ENCODE data around the gene DCLK1. TPM values are rescaled to one million over a fixed set of nuclear protein-coding genes. Genes with fewer than 3 reads are reported as not detected.

The DCLK1 gene
- total and polyA plus RNA-seq, 8 donors = 0.67 to 10.1 (median 1.7) TPM

DNA sequence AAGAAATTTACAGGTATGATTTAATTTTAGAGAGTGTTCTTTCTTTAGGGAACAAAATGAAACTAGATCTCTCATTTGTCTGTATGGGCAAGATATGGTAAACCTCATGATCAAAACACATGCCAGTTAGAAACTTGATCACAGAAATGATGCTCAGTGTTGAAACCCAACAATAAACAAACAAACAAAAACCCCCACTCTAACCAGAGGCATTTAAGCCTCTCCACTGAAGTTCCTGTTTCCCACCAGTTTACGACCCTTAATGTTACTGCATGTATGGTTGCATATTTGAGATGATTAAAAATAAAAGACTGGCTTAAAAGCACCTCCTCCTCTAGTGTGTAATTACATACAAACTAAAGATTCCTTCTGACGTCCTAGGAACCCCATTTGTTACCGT lies 361.4 kb downstream of the DCLK1 start:
- intact Hi-C loops (cut with DNase I) = no loop called here
- H3K27me3 ChIP-seq = no peaks in the 10 kb centered on the region
- DNase-seq (no peak), FAIRE-seq (no peak), ATAC-seq (no peak)
- H3K4me1 ChIP-seq = no peaks in the 10 kb centered on the region
- TF ChIP-seq, protein P1, sequence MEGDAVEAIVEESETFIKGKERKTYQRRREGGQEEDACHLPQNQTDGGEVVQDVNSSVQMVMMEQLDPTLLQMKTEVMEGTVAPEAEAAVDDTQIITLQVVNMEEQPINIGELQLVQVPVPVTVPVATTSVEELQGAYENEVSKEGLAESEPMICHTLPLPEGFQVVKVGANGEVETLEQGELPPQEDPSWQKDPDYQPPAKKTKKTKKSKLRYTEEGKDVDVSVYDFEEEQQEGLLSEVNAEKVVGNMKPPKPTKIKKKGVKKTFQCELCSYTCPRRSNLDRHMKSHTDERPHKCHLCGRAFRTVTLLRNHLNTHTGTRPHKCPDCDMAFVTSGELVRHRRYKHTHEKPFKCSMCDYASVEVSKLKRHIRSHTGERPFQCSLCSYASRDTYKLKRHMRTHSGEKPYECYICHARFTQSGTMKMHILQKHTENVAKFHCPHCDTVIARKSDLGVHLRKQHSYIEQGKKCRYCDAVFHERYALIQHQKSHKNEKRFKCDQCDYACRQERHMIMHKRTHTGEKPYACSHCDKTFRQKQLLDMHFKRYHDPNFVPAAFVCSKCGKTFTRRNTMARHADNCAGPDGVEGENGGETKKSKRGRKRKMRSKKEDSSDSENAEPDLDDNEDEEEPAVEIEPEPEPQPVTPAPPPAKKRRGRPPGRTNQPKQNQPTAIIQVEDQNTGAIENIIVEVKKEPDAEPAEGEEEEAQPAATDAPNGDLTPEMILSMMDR (IDR thresholded peaks at IDR 0.05) = no peak
- no peak overlapping the region for H3K4me3 ChIP-seq
- H3K36me3 ChIP-seq = no peaks in the 10 kb centered on the region
- H3K27ac ChIP-seq = no peak overlapping the region
- WGBS, 2 donors = 37 to 39% methylated on average over 3 of the region's 3 CpGs
- H3K9me3 ChIP-seq = no peaks in the 10 kb centered on the region

DNA sequence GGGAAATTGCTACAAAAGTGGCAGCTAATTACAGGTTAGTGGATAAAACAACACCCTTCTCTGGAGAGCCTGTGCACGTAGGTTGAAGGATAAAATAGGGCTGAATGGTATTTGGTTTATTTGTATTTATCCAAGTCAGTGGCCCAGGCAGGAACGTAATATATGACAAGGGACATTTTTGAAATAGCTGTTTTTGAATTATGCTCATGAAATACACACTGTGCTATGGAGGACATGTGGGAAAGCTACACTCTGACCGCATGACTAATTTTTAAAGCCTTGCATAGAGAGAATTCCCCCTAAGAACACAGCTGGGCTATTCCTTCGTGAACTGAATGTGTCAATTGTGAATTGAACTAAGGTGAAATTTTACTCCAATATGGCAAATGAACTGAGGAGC lies 362.6 kb downstream of the DCLK1 start:
- H3K27me3 ChIP-seq = no peaks in the 10 kb centered on the region
- WGBS, 2 donors = 61 to 65% methylated on average over 4 of the region's 4 CpGs
- no peak overlapping the region for H3K27ac ChIP-seq
- intact Hi-C loops (cut with DNase I) = no loop called here
- DNase-seq (no peak), ATAC-seq (no peak), FAIRE-seq (no peak)
- TF ChIP-seq, protein P1 (IDR thresholded peaks at IDR 0.05) = no peak
- no peak overlapping the region for H3K4me3 ChIP-seq
- no peaks in the 10 kb centered on the region for H3K4me1 ChIP-seq
- no peaks in the 10 kb centered on the region for H3K36me3 ChIP-seq
- H3K9me3 ChIP-seq = no peaks in the 10 kb centered on the region

DNA sequence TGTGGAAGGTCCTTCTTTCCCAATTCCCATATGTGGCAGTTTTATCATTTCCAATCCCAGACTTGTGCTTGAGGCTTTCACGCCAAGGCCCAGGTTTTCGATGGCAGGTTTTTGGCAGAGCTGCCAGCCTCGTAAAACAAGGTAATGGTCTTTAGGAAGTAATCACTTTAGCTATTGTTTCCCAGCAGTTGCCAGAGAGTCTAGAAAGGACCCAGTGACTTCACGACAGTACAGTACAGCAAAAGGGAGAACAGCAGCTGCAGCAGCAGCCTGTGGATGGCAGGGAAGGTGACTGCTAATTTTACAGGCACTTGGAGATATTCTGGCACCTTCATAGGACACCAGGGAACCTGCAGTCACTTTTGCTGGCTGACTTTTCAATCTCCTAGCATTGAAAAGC lies 363.1 kb downstream of the DCLK1 start:
- 56 to 59% methylated on average over 4 of the region's 4 CpGs for WGBS, 2 donors

DNA sequence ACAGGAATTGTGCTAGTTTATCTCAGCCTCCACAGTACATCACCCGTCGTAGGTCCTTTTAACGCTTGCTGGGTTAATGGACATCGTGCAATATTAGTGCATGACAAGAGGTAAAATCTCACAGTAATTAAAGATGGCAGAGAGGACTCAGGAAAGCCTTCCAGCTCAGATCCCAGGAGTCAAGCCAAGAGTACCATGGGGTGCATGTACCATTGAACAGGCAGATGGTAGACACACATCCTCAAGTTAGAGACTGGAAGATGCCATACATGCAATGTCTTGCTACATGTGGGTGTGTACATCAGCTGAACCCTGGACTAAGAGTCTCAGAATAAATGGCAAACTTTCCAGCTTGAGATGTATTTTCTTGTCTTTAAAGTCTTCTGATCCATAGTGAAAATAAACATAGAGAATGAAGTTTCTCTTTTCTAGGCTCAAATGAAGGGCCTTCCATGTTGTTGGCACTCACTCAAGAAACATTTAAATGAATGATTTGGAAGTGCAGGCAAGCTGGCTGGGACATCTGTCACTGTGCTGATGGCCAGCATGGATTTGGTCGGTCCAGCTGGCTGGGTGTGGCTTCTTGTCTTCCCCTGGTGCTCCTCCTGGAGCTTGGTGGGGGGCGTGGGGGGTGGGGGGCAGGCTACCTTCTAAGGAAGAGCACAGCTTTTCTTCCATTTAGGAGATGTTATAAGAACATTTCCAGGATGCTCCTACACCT lies 363.8 kb downstream of the DCLK1 start:
- Histone ChIP-seq H3K4me3 (no peak overlapping the region), H3K27ac (no peak overlapping the region), H3K9me3 (no peaks in the 10 kb centered on the region), H3K27me3 (no peaks in the 10 kb centered on the region), H3K4me1 (no peaks in the 10 kb centered on the region), H3K36me3 (no peaks in the 10 kb centered on the region)
- intact Hi-C loops (cut with DNase I) = no loop called here
- ATAC-seq (no peak), DNase-seq (no peak), FAIRE-seq (no peak)
- TF ChIP-seq, protein P1 (IDR thresholded peaks at IDR 0.05) = no peak
- WGBS, 2 donors = 67 to 74% methylated on average over 6 of the region's 6 CpGs

More for the DNA sequence above, 363.1 kb downstream of the DCLK1 start:
- H3K27ac ChIP-seq = no peak overlapping the region
- ATAC-seq (no peak), DNase-seq (no peak), FAIRE-seq (no peak)
- TF ChIP-seq, protein P1 (IDR thresholded peaks at IDR 0.05) = no peak
- no peaks in the 10 kb centered on the region for H3K9me3 ChIP-seq
- H3K4me1 ChIP-seq = no peaks in the 10 kb centered on the region
- intact Hi-C loops (cut with DNase I) = no loop called here
- no peaks in the 10 kb centered on the region for H3K27me3 ChIP-seq
- H3K36me3 ChIP-seq = no peaks in the 10 kb centered on the region
- no peak overlapping the region for H3K4me3 ChIP-seq

DNA sequence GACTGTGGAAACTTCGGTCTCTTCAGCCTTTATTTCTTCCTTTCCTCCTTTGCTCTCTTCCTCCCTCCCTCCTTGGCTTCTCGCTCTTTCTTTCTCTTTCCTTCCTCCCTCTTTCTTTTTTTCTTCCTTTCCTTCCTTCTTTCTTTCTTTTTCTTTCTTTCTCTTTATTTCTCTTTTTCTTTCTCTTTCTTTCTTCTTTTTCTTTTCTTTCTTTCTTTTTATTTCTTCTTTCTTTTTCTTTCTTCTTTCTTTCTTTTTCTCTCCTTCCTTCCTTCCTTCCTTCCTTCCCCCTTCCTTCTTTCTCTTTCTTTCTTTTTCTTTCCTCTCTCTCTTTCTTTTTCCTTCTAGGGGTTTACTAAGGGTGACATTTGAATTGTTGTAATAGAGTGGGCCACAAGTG lies 364.5 kb downstream of the DCLK1 start:
- WGBS, 2 donors = 49 to 50% methylated on average over 2 of the region's 2 CpGs
- no peak for ATAC-seq
- Histone ChIP-seq H3K27me3 (no peaks in the 10 kb centered on the region), H3K9me3 (no peaks in the 10 kb centered on the region), H3K27ac (no peak overlapping the region), H3K36me3 (no peaks in the 10 kb centered on the region), H3K4me1 (no peaks in the 10 kb centered on the region), H3K4me3 (no peak overlapping the region)
- no peak for FAIRE-seq
- TF ChIP-seq, protein P1 (IDR thresholded peaks at IDR 0.05) = no peak
- intact Hi-C loops (cut with DNase I) = no loop called here
- DNase-seq = no peak

Measured in pancreas (tissue), 10 donors.